ENCODE results near the gene PFDN2.

PFDN2 gene

GRCh38 chr1:161098210-161099068, 19.4 kb downstream of the PFDN2 start, which contains the start of gene KLHDC9:
Gene KLHDC9, plus strand, starts transcription at chr1:161098361. Its CDS starts 175 bp downstream, at chr1:161098536.
- no peak for DNase-seq

GRCh38 chr1:161096530-161096929, 21.3 kb downstream of the PFDN2 start:
- DNase-seq = peak; percentile 90

GRCh38 chr1:161096015-161096414, 21.8 kb downstream of the PFDN2 start:
- DNase-seq = no peak

GRCh38 chr1:161095230-161095629, 22.6 kb downstream of the PFDN2 start:
- DNase-seq = no peak

- DNase-seq = no peak
These were observed 23.4 kb downstream of the PFDN2 start for GRCh38 chr1:161094481-161094880.

GRCh38 chr1:161092621-161093028, 25.2 kb downstream of the PFDN2 start:
- peak; percentile 58 for DNase-seq

GRCh38 chr1:161091796-161092507, 25.9 kb downstream of the PFDN2 start:
- no peak for DNase-seq

GRCh38 chr1:161091093-161091492, 26.7 kb downstream of the PFDN2 start:
- DNase-seq = no peak

GRCh38 chr1:161090617-161091016, 27.2 kb downstream of the PFDN2 start:
- DNase-seq = no peak

- DNase-seq = no peak
These were observed 27.9 kb downstream of the PFDN2 start for GRCh38 chr1:161089938-161090337.

- DNase-seq = peak; percentile 70
These were observed 28.4 kb downstream of the PFDN2 start, which contains the start of gene NECTIN4 for GRCh38 chr1:161089251-161089924. Gene NECTIN4, minus strand, starts transcription at chr1:161089558. Its CDS starts 262 bp downstream, at chr1:161089296.

- peak; percentile 85 for DNase-seq
These were observed 29.2 kb downstream of the PFDN2 start for GRCh38 chr1:161088587-161089110.

- no peak for DNase-seq
These were observed 31.4 kb downstream of the PFDN2 start for GRCh38 chr1:161086457-161086856.

GRCh38 chr1:161085165-161085564, 32.7 kb downstream of the PFDN2 start:
- DNase-seq = no peak

- no peak for DNase-seq
These were observed 33.2 kb downstream of the PFDN2 start for GRCh38 chr1:161084597-161084988.

- no peak for DNase-seq
These were observed 33.9 kb downstream of the PFDN2 start for GRCh38 chr1:161083748-161084596.

- DNase-seq = peak; percentile 96
These were observed 34.7 kb downstream of the PFDN2 start for GRCh38 chr1:161082996-161083747.

GRCh38 chr1:161082483-161082882, 35.4 kb downstream of the PFDN2 start:
- no peak for DNase-seq

GRCh38 chr1:161081519-161081918, 36.3 kb downstream of the PFDN2 start:
- no peak for DNase-seq

- DNase-seq = peak; percentile 68
These were observed 37.1 kb downstream of the PFDN2 start for GRCh38 chr1:161080441-161081405.

Measured in suppressor macrophage treated with lipopolysaccharide for 4 hours (primary cell).